GM23338 (cell line): Measurements from ENCODE around the gene WDR41. TPM values are rescaled to one million over a fixed set of nuclear protein-coding genes. Genes with fewer than 3 reads are reported as not detected.

Experiments
- ATAC-seq: fragments of 200-7000 bp; cut with Tn5 transposase; 3 replicates; pipeline ENCODE4 v1.9.1; 2020
- DNase-seq: peaks from one replicate; pipeline ENCODE4 v3.0.0-alpha.2; 2015; ENCODE audit warnings: low spot score
- H2AFZ ChIP-seq: fragments of 200-600 bp; sonication (generic); 2 replicates; pipeline ENCODE4 v1.8.0; 2016; ENCODE audit warnings: antibody characterized with exemption, mild to moderate bottlenecking, moderate library complexity
- H3F3A ChIP-seq: fragments of 200-600 bp; sonication (generic); replicated peaks from 2 replicates; pipeline ENCODE4 v1.8.0; 2017; ENCODE audit warnings: antibody characterized with exemption, mixed run types, low read depth
- H3K27ac ChIP-seq: fragments of 200-600 bp; sonication (generic); 2 replicates; pipeline ENCODE4 v1.6.1; 2016; ENCODE audit warnings: low read depth
- H3K27me3 ChIP-seq: fragments of 200-600 bp; sonication (generic); 2 replicates; pipeline ENCODE4 v1.8.0; 2016; ENCODE audit warnings: mild to moderate bottlenecking, mixed run types, moderate library complexity; ENCODE audit not compliant: insufficient read depth
- H3K36me3 ChIP-seq: fragments of 200-600 bp; sonication (generic); 2 replicates; pipeline ENCODE4 v1.8.0; 2016; ENCODE audit warnings: mild to moderate bottlenecking; ENCODE audit not compliant: insufficient read depth
- H3K4me1 ChIP-seq: fragments of 200-600 bp; sonication (generic); 2 replicates; pipeline ENCODE4 v1.8.0; 2016; ENCODE audit warnings: mild to moderate bottlenecking, moderate library complexity; ENCODE audit not compliant: insufficient read depth
- H3K4me2 ChIP-seq: fragments of 200-600 bp; sonication (generic); 2 replicates; pipeline ENCODE4 v1.7.1; 2017; ENCODE audit warnings: mixed run types
- H3K4me3 ChIP-seq: fragments of 200-600 bp; sonication (generic); 2 replicates; pipeline ENCODE4 v1.6.1; 2016; ENCODE audit warnings: mixed run types
- H3K79me2 ChIP-seq: fragments of 200-600 bp; sonication (generic); replicated peaks from 2 replicates; pipeline ENCODE4 v1.8.0; 2017; ENCODE audit warnings: mild to moderate bottlenecking; ENCODE audit not compliant: insufficient read depth
- H3K9me2 ChIP-seq: fragments of 200-600 bp; sonication (generic); 2 replicates; pipeline ENCODE4 v1.8.0; 2017; ENCODE audit not compliant: insufficient read depth
- H4K20me1 ChIP-seq: fragments of 200-600 bp; sonication (generic); replicated peaks from 2 replicates; pipeline ENCODE4 v1.8.0; 2017; ENCODE audit warnings: mild to moderate bottlenecking; ENCODE audit not compliant: insufficient read depth
- H3K27ac Mint-ChIP-seq: 2 replicates; pipeline ENCODE4 v1.8.0; 2020; ENCODE audit warnings: inconsistent platforms, mild to moderate bottlenecking, moderate library complexity, mixed read lengths
- H3K27me3 Mint-ChIP-seq: 3 replicates; pipeline ENCODE4 v1.8.0; 2022; ENCODE audit warnings: low read depth, mild to moderate bottlenecking, moderate library complexity, mixed read lengths, inconsistent platforms; ENCODE audit not compliant: insufficient read depth, poor library complexity
- H3K36me3 Mint-ChIP-seq: 3 replicates; pipeline ENCODE4 v1.8.0; 2021; ENCODE audit warnings: low read depth, mild to moderate bottlenecking, inconsistent platforms, moderate library complexity, mixed read lengths
- H3K4me1 Mint-ChIP-seq: 3 replicates; pipeline ENCODE4 v1.8.0; 2020; ENCODE audit warnings: mild to moderate bottlenecking, inconsistent platforms, mixed read lengths
- H3K4me3 Mint-ChIP-seq: 3 replicates; pipeline ENCODE4 v1.8.0; 2021; ENCODE audit warnings: moderate library complexity, mild to moderate bottlenecking, inconsistent platforms, mixed read lengths
- H3K9me3 Mint-ChIP-seq: 3 replicates; pipeline ENCODE4 v1.8.0; 2020; ENCODE audit warnings: moderate library complexity, mild to moderate bottlenecking, inconsistent platforms, mixed read lengths
- CREB1 ChIP-seq: fragments of 250-450 bp; sonication (Bioruptor Pico); IDR thresholded peaks from 2 replicates; pipeline ENCODE4 v1.5.0; 2020; ENCODE audit warnings: low read depth, mild to moderate bottlenecking, moderate library complexity
- CTCF ChIP-seq, 2 experiments: fragments of 200-600 bp in 1 of 2; sonication (generic) in 1 of 2; conservative IDR thresholded peaks; 2 replicates each; pipeline versions ENCODE4 v1.5.1 to v1.6.1; 2016 to 2017; ENCODE audit warnings: antibody characterized with exemption in 2 of 2, low read depth in 2 of 2, mild to moderate bottlenecking in 2 of 2, moderate library complexity in 1 of 2
- ETS1 ChIP-seq: IDR thresholded peaks from 2 replicates; pipeline ENCODE4 v1.6.1; 2016; ENCODE audit warnings: antibody characterized with exemption
- EZH2 ChIP-seq: fragments of 200-600 bp; sonication (generic); IDR thresholded peaks from one replicate; pipeline ENCODE4 v1.8.0; 2017; ENCODE audit warnings: antibody characterized with exemption, mild to moderate bottlenecking, low read depth; ENCODE audit not compliant: unreplicated experiment
- EZH2phosphoT487 ChIP-seq: fragments of 200-600 bp; sonication (generic); IDR thresholded peaks from one replicate; pipeline ENCODE4 v1.8.1; 2018; ENCODE audit warnings: antibody characterized with exemption; ENCODE audit not compliant: unreplicated experiment
- JUNB ChIP-seq: IDR thresholded peaks from one replicate; pipeline ENCODE4 v1.6.1; 2016; ENCODE audit warnings: antibody characterized with exemption; ENCODE audit not compliant: unreplicated experiment
- NANOG ChIP-seq: IDR thresholded peaks from 2 replicates; pipeline ENCODE4 v1.6.1; 2016; ENCODE audit warnings: antibody characterized with exemption, borderline replicate concordance
- POLR2AphosphoS5 ChIP-seq: IDR thresholded peaks from 2 replicates; pipeline ENCODE4 v1.6.1; 2016; ENCODE audit warnings: antibody characterized with exemption, low read depth
- REST ChIP-seq: IDR thresholded peaks from one replicate; pipeline ENCODE4 v1.6.1; 2018; ENCODE audit warnings: antibody characterized with exemption; ENCODE audit not compliant: unreplicated experiment
- STAT1 ChIP-seq: IDR thresholded peaks from one replicate; pipeline ENCODE4 v1.6.1; 2016; ENCODE audit warnings: antibody characterized with exemption; ENCODE audit not compliant: unreplicated experiment
- ZNF114 ChIP-seq: fragments of 250-450 bp; sonication (Bioruptor Pico); IDR thresholded peaks from 2 replicates; pipeline ENCODE4 v1.5.0; 2020; ENCODE audit warnings: mild to moderate bottlenecking, moderate library complexity
- ZNF331 ChIP-seq: fragments of 250-450 bp; sonication (Bioruptor Pico); IDR thresholded peaks from 2 replicates; pipeline ENCODE4 v1.5.0; 2020; ENCODE audit warnings: low read depth, mild to moderate bottlenecking, moderate library complexity
- ZNF462 ChIP-seq: fragments of 250-450 bp; sonication (Bioruptor Pico); IDR thresholded peaks from 2 replicates; pipeline ENCODE4 v1.5.0; 2020; ENCODE audit warnings: mild to moderate bottlenecking, moderate library complexity
- polyA plus RNA-seq: library from polyadenylated mRNA; unstranded; fragments of >200 nt; fragmentation: Nextera tagmentation; extraction: Ambion mirVana; gene quantifications from 2 replicates; pipeline ENCODE4 v1.2.1, GENCODE V29; 2016
- total RNA-seq: library from RNA; depleted of rRNA; stranded (reverse); fragments of >200 nt; shearing (Covaris generic); gene quantifications from 2 replicates; pipeline ENCODE4 v1.2.3, GENCODE V29; 2014

The WDR41 gene
- total and polyA plus RNA-seq, 2 experiments from 2014 or later, result 19.1 to 40.4 TPM

GRCh38 chr5:77461287-77461686 lies 30.8 kb downstream of the WDR41 start:
- H3K4me2 ChIP-seq, result no peak overlapping the region
- H2AFZ ChIP-seq, result no peak overlapping the region

More at GRCh38 chr5:77461287-77461686, 30.8 kb downstream of the WDR41 start:
- H3K4me3 ChIP-seq, result no peak overlapping the region
- DNase-seq (no peak), ATAC-seq (no peak)
- no peak overlapping the region for H3K27ac Mint-ChIP-seq
- no peaks in the 10 kb centered on the region for H3K9me2 ChIP-seq
- no peaks in the 10 kb centered on the region for H3K27me3 ChIP-seq
- H3K9me3 Mint-ChIP-seq, result no peaks in the 10 kb centered on the region
- no peaks in the 10 kb centered on the region for H3K4me1 Mint-ChIP-seq
- no peaks in the 10 kb centered on the region for H3K27me3 Mint-ChIP-seq
- H3K36me3 Mint-ChIP-seq, result no peaks in the 10 kb centered on the region; the same call in 2 of the 3 replicates
- H3K36me3 ChIP-seq, result no peaks in the 10 kb centered on the region
- H3K79me2 ChIP-seq, result no peaks in the 10 kb centered on the region
- H4K20me1 ChIP-seq, result no peaks in the 10 kb centered on the region
- TF ChIP-seq EZH2 (no peak), CREB1 (CRISPR knock-in tag) (no peak), POLR2AphosphoS5 (no peak), EZH2phosphoT487 (no peak), ZNF331 (CRISPR knock-in tag) (no peak), CTCF (conservative IDR thresholded peaks at IDR 0.05; ENCODE audit: low read depth in 2 of 2) (no peak), NANOG (no peak), ETS1 (no peak), JUNB (no peak), ZNF462 (no peak), STAT1 (no peak), ZNF114 (CRISPR knock-in tag) (no peak), REST (no peak)
- H3K4me1 ChIP-seq, result no peaks in the 10 kb centered on the region
- H3K27ac ChIP-seq, result no peak overlapping the region
- H3F3A ChIP-seq, result no peaks in the 10 kb centered on the region
- H3K4me3 Mint-ChIP-seq, result no peak overlapping the region
